Measurements from ENCODE around the gene KPNA3.
A peak's percentile ranks its signal among the peaks of the same experiment; 100 is the strongest.

The KPNA3 gene

DNA sequence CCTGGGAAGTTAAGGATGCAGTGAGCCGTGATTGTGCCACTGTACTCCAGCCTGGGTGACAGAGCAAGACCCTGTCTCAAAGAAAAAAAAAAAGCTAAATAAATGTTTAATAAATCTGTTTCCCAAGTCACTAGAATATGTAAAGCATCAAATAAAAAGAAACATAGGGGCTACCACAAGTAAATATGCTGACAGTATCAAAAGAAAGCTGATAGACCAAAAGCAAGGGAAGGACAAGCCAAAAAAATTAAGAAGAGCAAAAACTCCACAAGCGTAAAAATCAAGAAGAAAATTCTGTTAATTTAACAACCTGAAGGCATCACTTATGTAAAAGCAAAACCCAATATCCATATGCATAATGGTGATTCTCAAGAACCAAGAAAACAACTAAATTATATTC lies 9.7 kb downstream of the KPNA3 start:
- Histone ChIP-seq H4K20me1 (ENCODE audit: insufficient read depth, low read length, poor library complexity, severe bottlenecking) (peaks cover 89% of the 10 kb centered on the region), H3K9me3 (ENCODE audit: insufficient read depth, low read depth, low read length) (no peaks in the 10 kb centered on the region), H3F3A (ENCODE audit: low read depth) (no peaks in the 10 kb centered on the region), H3K36me3 (ENCODE audit: insufficient read depth, low read length) (no peaks in the 10 kb centered on the region), H2AFZ (ENCODE audit: low read length) (no peak overlapping the region), H3K4me2 (ENCODE audit: low read depth, low read length, poor library complexity, severe bottlenecking) (peak overlapping the region; percentile 35), H3K9ac (ENCODE audit: low read depth, low read length, poor library complexity, severe bottlenecking) (no peak overlapping the region), H3K79me2 (ENCODE audit: insufficient read depth, low read length) (peaks cover 98% of the 10 kb centered on the region), H3K4me3 (ENCODE audit: low read length, poor library complexity, severe bottlenecking) (no peak overlapping the region), H3K9me2 (replicated peaks; ENCODE audit: low read depth, low read length) (no peaks in the 10 kb centered on the region), H3K4me1 (ENCODE audit: insufficient read depth, low read length, poor library complexity, severe bottlenecking) (peaks cover 52% of the 10 kb centered on the region), H3K27me3 (ENCODE audit: insufficient read depth, low read length, poor library complexity, severe bottlenecking) (no peaks in the 10 kb centered on the region)
- no peak for TF ChIP-seq EZH2phosphoT487 (IDR thresholded peaks at IDR 0.05; ENCODE audit: borderline replicate concordance)

DNA sequence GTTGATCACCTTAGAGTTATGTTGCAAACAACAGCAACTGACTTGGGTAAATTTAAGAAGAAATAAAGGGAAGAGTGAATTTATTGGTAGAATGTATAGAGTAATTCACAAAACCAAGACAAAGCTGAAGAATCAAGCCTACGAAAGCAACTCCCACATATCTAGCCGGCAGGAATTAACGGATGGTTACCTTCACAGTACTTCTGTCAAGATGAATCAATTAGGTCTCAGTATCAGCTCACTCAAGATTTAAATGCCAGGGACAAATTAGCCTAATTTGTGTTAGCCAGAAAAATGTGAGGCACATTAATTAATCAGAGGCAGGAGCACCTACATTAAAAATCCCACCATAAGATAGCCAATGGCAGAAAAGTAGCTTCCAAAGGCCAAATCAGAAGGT lies 10.7 kb downstream of the KPNA3 start:
- peak overlapping the region; percentile 4 for H3K4me2 ChIP-seq (ENCODE audit: low read depth, low read length, poor library complexity, severe bottlenecking)
- H3K9me3 ChIP-seq (ENCODE audit: insufficient read depth, low read depth, low read length) = no peaks in the 10 kb centered on the region
- no peaks in the 10 kb centered on the region for H3K36me3 ChIP-seq (ENCODE audit: insufficient read depth, low read length)
- H3K79me2 ChIP-seq (ENCODE audit: insufficient read depth, low read length) = peaks cover 98% of the 10 kb centered on the region
- no peak overlapping the region for H2AFZ ChIP-seq (ENCODE audit: low read length)
- no peaks in the 10 kb centered on the region for H3K9me2 ChIP-seq (replicated peaks; ENCODE audit: low read depth, low read length)
- peaks cover 92% of the 10 kb centered on the region for H4K20me1 ChIP-seq (ENCODE audit: insufficient read depth, low read length, poor library complexity, severe bottlenecking)
- H3F3A ChIP-seq (ENCODE audit: low read depth) = no peaks in the 10 kb centered on the region
- H3K4me1 ChIP-seq (ENCODE audit: insufficient read depth, low read length, poor library complexity, severe bottlenecking) = peaks cover 52% of the 10 kb centered on the region
- H3K4me3 ChIP-seq (ENCODE audit: low read length, poor library complexity, severe bottlenecking) = no peak overlapping the region
- TF ChIP-seq CTCF (conservative IDR thresholded peaks at IDR 0.05; ENCODE audit: low read length) (no peak), EZH2phosphoT487 (IDR thresholded peaks at IDR 0.05; ENCODE audit: borderline replicate concordance) (no peak)
- H3K9ac ChIP-seq (ENCODE audit: low read depth, low read length, poor library complexity, severe bottlenecking) = no peak overlapping the region
- no peaks in the 10 kb centered on the region for H3K27me3 ChIP-seq (ENCODE audit: insufficient read depth, low read length, poor library complexity, severe bottlenecking)

GRCh38 chr13:49779721-49780120 lies 12.8 kb downstream of the KPNA3 start:
- no peaks in the 10 kb centered on the region for H3K27me3 ChIP-seq (ENCODE audit: insufficient read depth, low read length, poor library complexity, severe bottlenecking)
- H3K79me2 ChIP-seq (ENCODE audit: insufficient read depth, low read length) = peaks cover 96% of the 10 kb centered on the region
- peaks cover 32% of the 10 kb centered on the region for H3K4me1 ChIP-seq (ENCODE audit: insufficient read depth, low read length, poor library complexity, severe bottlenecking)
- H2AFZ ChIP-seq (ENCODE audit: low read length) = no peak overlapping the region
- H4K20me1 ChIP-seq (ENCODE audit: insufficient read depth, low read length, poor library complexity, severe bottlenecking) = peaks cover 87% of the 10 kb centered on the region
- no peak overlapping the region for H3K4me3 ChIP-seq (ENCODE audit: low read length, poor library complexity, severe bottlenecking)
- H3K9ac ChIP-seq (ENCODE audit: low read depth, low read length, poor library complexity, severe bottlenecking) = no peak overlapping the region
- no peaks in the 10 kb centered on the region for H3K9me3 ChIP-seq (ENCODE audit: insufficient read depth, low read depth, low read length)
- H3K36me3 ChIP-seq (ENCODE audit: insufficient read depth, low read length) = no peaks in the 10 kb centered on the region
- peak overlapping the region; percentile 7 for H3K4me2 ChIP-seq (ENCODE audit: low read depth, low read length, poor library complexity, severe bottlenecking)
- no peak for TF ChIP-seq CTCF (conservative IDR thresholded peaks at IDR 0.05; ENCODE audit: low read length)
- no peak for TF ChIP-seq EZH2phosphoT487 (IDR thresholded peaks at IDR 0.05; ENCODE audit: borderline replicate concordance)
- no peaks in the 10 kb centered on the region for H3F3A ChIP-seq (ENCODE audit: low read depth)
- no peaks in the 10 kb centered on the region for H3K9me2 ChIP-seq (replicated peaks; ENCODE audit: low read depth, low read length)

All from Loucy (cell line).